Epithelial cell of prostate (primary cell): Measurements from ENCODE around the gene OR52B2.
"Not testable (repeated sequence)": the region's sequence is repeated elsewhere in the genome, so short reads cannot be mapped to it uniquely, and the experiment has no call there.

ENCODE experiments used
- DNase-seq: peaks from one replicate; pipeline ENCODE4 v3.0.0-alpha.2; 2011; ENCODE audit warnings: low read depth, low spot score
- H3K27ac ChIP-seq: fragments of 450-650 bp; 2 replicates; pipeline ENCODE4 v1.5.1; 2017; ENCODE audit warnings: mild to moderate bottlenecking

Gene OR52B2

DNA sequence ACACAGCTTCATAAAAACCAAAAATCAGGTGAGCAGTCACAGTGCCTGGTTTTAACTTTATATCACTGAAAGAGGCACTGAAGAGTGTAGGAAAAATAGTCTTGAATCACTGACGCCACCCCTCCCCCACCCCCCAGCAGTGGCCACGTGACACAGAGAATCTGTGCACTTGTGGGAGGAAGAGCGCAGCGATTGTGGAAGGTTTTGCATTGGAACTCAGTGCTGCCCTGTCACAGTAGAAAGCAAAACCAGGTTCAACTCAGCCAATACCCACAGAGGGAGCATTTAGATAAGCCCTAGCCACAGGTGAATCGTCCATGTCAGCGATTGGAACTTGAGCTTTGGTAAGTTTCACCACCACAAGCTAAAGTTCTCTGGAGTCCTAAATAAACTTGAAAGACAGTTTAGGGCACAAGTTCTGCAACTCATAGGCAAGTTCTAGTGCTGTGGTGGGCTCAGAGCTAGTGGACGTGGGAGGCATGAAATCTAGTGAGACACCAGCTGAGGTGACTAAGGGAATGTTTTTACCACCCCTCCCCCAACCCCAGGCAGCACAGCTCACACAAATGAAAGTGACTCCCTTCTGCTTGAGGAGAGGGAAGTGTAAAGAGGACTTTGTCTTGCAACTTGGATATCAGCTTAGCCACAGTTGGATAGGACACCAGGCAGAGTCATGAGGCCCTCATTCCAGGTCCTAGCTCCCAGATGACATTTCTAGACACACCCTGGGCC is 13.3 kb downstream of the OR52B2 start:
- DNase-seq = no peak
- H3K27ac ChIP-seq = no peak overlapping the region

DNA sequence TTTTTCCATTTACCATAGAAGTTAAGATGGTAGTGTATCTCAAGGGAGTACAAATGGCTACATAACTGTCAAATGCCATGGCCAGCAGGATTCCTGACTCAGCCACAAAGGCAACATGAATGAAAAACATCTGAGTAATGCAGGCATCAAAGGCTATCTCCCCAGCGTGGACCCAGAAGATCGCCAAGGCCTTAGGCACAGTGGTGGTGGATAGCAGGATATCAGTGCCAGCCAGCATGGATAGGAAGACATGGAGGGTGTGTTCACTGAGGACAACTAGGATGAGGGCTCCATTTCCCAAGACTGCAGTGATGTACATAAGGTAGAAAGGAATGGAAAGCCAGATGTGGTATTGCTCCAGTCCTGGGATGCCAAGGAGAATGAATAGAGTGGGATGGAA is 18.0 kb downstream of the OR52B2 start:
- no peak for DNase-seq
- no peak overlapping the region for H3K27ac ChIP-seq

DNA sequence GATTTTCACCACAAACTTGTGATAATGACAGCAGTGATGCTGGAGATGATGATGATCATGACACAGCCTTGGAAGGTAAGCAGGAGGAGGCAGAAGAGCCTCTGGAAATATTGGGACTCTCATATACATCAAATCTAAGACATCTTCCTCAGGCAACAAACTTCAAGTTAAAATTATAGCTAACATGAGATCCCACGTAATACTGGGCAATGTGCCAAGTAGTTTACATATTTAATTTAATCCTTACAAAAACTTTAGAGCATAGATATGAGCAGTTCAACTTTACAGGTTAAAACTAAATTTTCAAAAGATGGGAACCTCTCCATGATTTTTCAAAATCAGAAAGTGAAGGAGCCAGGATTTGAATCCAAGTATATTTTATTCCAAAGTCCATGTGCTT is 19.0 kb downstream of the OR52B2 start:
- DNase-seq = no peak
- H3K27ac ChIP-seq = no peak overlapping the region

DNA sequence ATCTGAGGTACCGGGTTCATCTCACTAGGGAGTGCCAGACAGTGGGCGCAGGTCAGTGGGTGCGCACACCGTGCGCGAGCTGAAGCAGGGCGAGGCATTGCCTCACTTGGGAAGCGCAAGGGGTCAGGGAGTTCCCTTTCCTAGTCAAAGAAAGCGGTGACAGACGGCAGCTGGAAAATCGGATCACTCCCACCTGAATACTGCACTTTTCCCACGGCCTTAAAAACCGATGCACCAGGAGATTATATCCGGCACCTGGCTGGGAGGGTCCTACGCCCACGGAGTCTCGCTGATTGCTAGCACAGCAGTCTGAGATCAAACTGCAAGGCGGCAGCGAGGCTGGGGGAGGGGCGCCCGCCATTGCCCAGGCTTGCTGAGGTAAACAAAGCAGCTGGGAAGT is 26.4 kb downstream of the OR52B2 start:
- DNase-seq, H3K27ac ChIP-seq: not testable (repeated sequence)

DNA sequence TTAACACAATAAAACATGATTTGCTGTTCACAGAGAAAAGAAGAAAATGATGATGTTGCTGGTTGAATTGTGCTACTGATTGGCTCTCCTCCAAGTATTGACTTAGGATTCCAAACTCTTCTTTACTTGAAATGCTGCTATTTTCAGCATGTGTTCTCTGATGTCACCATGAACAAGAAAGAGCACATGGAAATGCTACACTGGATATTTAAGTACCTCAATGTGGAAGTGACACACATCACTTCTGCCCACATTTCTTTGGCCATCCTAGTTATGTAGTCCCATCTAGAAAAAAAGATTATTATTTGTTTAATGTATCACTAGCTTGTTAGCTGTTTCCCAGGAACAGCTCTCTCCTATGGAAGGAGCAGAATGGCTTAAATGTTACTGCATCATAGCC is 27.2 kb downstream of the OR52B2 start:
- no peak overlapping the region for H3K27ac ChIP-seq
- no peak for DNase-seq

DNA sequence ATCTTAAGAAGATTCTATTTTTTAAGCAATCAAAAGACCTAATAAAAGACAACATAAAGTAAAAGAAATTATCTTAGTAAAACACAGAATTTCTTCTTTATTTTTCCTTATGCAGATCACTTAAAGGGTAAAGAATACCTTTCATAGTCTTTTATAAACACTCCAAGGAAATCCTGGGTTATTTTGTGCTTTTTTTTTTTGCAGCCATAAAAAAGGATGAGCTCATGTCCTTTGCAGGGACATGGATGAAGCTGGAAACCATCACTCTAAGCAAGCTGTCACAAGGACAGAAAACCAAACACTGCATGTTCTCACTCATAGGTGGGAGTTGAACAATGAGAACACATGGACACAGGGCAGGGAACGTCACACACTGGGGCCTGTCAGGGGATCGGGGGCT is 34.2 kb downstream of the OR52B2 start:
- not testable (repeated sequence) for DNase-seq, H3K27ac ChIP-seq

DNA sequence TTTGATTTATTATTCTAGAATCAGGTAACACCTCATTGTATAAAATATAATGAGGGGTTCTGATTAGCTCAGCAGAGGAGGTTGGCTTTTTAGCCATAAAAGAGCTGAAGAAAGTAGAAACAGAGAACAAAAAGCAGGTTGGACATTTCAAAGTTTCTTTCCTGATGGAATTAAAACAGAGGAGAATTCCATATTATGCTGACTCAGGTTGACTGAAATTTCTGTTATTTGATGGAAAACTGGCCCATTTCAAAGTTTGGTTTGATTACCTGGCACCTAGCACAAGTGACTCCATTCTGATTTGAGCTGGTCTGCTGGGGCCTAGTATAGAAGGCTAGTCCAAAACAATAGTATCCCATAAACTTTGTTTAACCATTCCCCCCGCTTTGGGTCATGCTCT is 37.7 kb downstream of the OR52B2 start:
- DNase-seq = no peak

DNA sequence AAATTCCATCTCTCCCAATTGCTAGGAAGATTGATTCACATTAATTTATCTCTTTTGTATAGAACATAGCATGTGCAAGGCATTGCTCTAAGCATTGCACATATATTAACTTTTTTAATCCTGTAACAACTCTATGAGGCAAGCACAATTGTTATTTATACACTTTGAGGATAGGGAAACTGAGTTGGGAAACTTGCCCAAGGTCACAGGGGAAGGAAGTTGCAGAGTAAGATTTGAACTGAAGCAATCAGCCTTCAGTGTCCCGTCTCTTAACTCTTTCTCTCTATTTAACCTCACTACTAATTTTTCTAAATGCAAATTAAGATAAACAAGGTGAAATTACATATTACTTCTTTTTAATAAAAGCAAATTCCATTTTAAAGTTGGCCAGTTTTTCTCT is 40.5 kb downstream of the OR52B2 start:
- no peak overlapping the region for H3K27ac ChIP-seq
- DNase-seq = no peak

More for the DNA sequence above, 37.7 kb downstream of the OR52B2 start:
- no peak overlapping the region for H3K27ac ChIP-seq

DNA sequence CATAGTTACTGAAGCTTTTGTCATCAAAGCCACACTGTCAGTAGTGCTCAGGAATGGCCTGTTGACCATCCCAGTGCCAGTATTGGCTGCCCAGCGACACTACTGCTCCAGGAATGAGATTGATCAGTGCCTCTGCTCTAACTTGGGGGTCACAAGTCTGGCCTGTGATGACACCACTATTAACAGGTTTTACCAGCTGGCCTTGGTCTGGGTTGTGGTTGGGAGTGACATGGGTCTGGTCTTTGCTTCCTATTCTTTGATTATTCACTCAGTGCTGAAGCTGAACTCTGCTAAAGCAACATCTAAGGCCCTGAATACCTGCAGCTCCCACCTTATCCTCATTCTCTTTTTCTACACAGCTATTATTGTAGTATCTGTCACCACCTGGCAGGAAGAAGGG is 41.1 kb downstream of the OR52B2 start:
- no peak for DNase-seq

DNA sequence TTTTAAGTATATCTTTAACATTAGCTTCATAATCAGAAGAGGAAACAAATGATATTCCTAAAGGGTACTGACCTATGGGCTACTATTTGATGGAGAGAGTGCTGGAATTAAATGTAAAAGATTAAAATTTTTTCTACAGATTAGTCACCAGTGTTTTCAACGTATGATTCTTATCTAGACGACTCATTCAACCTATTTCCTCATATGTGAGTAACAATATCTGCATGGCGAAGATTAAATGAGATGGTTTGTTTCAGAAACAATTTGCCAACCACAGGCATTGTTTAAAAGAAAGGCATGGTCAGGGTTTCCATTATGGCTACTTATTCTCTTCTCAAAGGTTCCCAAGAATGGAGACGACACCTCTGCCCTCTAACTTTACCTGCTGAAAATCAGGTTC is 42.2 kb downstream of the OR52B2 start:
- no peak overlapping the region for H3K27ac ChIP-seq
- DNase-seq = no peak

More for the DNA sequence above, 41.1 kb downstream of the OR52B2 start:
- H3K27ac ChIP-seq = no peak overlapping the region

DNA sequence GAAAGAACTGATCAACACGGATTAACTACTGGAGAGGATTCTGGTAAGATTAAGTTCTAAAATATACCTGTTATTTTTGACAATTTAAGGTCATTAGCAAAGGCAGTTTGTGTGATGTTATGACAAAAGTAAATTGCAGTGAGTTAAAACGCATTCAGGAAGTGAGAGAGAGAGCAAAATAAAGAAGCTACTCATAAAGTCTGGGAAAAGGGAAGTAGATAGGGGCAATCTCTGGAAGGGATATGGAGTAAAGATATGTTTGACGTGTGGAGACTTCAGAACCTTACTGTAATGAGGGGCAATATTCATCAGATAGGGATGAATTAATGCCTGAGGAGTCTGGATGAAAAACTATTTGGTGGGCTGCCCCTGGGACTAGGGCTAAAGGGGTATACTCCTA is 45.9 kb downstream of the OR52B2 start:
- DNase-seq = no peak
- no peak overlapping the region for H3K27ac ChIP-seq
